ENCODE data around the gene PLD6. TPM values are rescaled to one million over a fixed set of nuclear protein-coding genes. Genes with fewer than 3 reads are reported as not detected.

Gene PLD6
- total RNA-seq, 1 experiment from 2014 or later: 2.9 TPM

- no peaks in the 10 kb centered on the region for H3K27me3 Mint-ChIP-seq (ENCODE audit: unreplicated experiment)
- no peaks in the 10 kb centered on the region for H3K4me1 Mint-ChIP-seq (ENCODE audit: low read depth, unreplicated experiment)
- intact Hi-C loops (cut with micrococcal nuclease; ENCODE audit: unreplicated experiment): no loop called here
- H3K36me3 Mint-ChIP-seq (ENCODE audit: insufficient read depth, unreplicated experiment): peaks cover 30% of the 10 kb centered on the region
- H3K9me3 Mint-ChIP-seq (ENCODE audit: low read depth, unreplicated experiment): no peaks in the 10 kb centered on the region
- TF ChIP-seq CTCF (IDR thresholded peaks at IDR 0.05; ENCODE audit: unreplicated experiment): no peak
- DNase-seq: no peak
- CTCF ChIA-PET: interaction anchor here (1.3 kb wide), 1 partner anchor 207 kb away, joined by 5 read pairs; no protein-coding TSS in a partner anchor
- H3K27ac Mint-ChIP-seq (ENCODE audit: unreplicated experiment): peak overlapping the region; percentile 23
- peak overlapping the region; percentile 70 for H3K4me3 Mint-ChIP-seq (ENCODE audit: low read depth, unreplicated experiment)
- BruUV-seq (replicated peaks): TSS peak; percentile 7
Measured at GRCh38 chr17:17204635-17205231, 1.4 kb downstream of the PLD6 start.

- BruUV-seq (replicated peaks): no TSS peak
- intact Hi-C loops (cut with micrococcal nuclease; ENCODE audit: unreplicated experiment): no loop called here
- Mint-ChIP-seq H3K4me1 (ENCODE audit: low read depth, unreplicated experiment) (no peaks in the 10 kb centered on the region), H3K27me3 (ENCODE audit: unreplicated experiment) (no peaks in the 10 kb centered on the region), H3K4me3 (ENCODE audit: low read depth, unreplicated experiment) (peak overlapping the region; percentile 70), H3K36me3 (ENCODE audit: insufficient read depth, unreplicated experiment) (peaks cover 30% of the 10 kb centered on the region), H3K9me3 (ENCODE audit: low read depth, unreplicated experiment) (no peaks in the 10 kb centered on the region), H3K27ac (ENCODE audit: unreplicated experiment) (no peak overlapping the region)
- CTCF ChIA-PET: no interaction called here
- no peak for DNase-seq
- no peak for TF ChIP-seq CTCF (IDR thresholded peaks at IDR 0.05; ENCODE audit: unreplicated experiment)
Measured at GRCh38 chr17:17204041-17204591, 2.0 kb downstream of the PLD6 start.

GRCh38 chr17:17203173-17203730 lies 2.9 kb downstream of the PLD6 start:
- no TSS peak for BruUV-seq (replicated peaks)
- CTCF ChIA-PET: no interaction called here
- no peak overlapping the region for H3K27ac Mint-ChIP-seq (ENCODE audit: unreplicated experiment)
- intact Hi-C loops (cut with micrococcal nuclease; ENCODE audit: unreplicated experiment): no loop called here
- no peak for TF ChIP-seq CTCF (IDR thresholded peaks at IDR 0.05; ENCODE audit: unreplicated experiment)
- H3K4me1 Mint-ChIP-seq (ENCODE audit: low read depth, unreplicated experiment): no peaks in the 10 kb centered on the region
- DNase-seq: no peak
- peaks cover 30% of the 10 kb centered on the region for H3K36me3 Mint-ChIP-seq (ENCODE audit: insufficient read depth, unreplicated experiment)
- H3K9me3 Mint-ChIP-seq (ENCODE audit: low read depth, unreplicated experiment): no peaks in the 10 kb centered on the region
- no peaks in the 10 kb centered on the region for H3K27me3 Mint-ChIP-seq (ENCODE audit: unreplicated experiment)
- no peak overlapping the region for H3K4me3 Mint-ChIP-seq (ENCODE audit: low read depth, unreplicated experiment)

GRCh38 chr17:17201907-17202306 lies 4.2 kb downstream of the PLD6 start:
- no peak overlapping the region for H3K27ac Mint-ChIP-seq (ENCODE audit: unreplicated experiment)
- H3K4me1 Mint-ChIP-seq (ENCODE audit: low read depth, unreplicated experiment): no peaks in the 10 kb centered on the region
- H3K9me3 Mint-ChIP-seq (ENCODE audit: low read depth, unreplicated experiment): no peaks in the 10 kb centered on the region
- intact Hi-C loops (cut with micrococcal nuclease; ENCODE audit: unreplicated experiment): no loop called here
- no peak overlapping the region for H3K4me3 Mint-ChIP-seq (ENCODE audit: low read depth, unreplicated experiment)
- no TSS peak for BruUV-seq (replicated peaks)
- CTCF ChIA-PET: no interaction called here
- TF ChIP-seq CTCF (IDR thresholded peaks at IDR 0.05; ENCODE audit: unreplicated experiment): no peak
- no peak for DNase-seq
- peaks cover 36% of the 10 kb centered on the region for H3K36me3 Mint-ChIP-seq (ENCODE audit: insufficient read depth, unreplicated experiment)
- H3K27me3 Mint-ChIP-seq (ENCODE audit: unreplicated experiment): no peaks in the 10 kb centered on the region
